Keratinocyte (primary cell): ENCODE data around the gene SURF4.

Experiments
- EZH2 ChIP-seq: IDR thresholded peaks from one replicate; pipeline ENCODE4 v1.6.1; 2012; ENCODE audit warnings: inconsistent platforms, mild to moderate bottlenecking, low read length, moderate library complexity
- TF ChIP-seq, protein P1 (sequence below), 3 experiments: IDR thresholded peaks in 1 of 3; conservative IDR thresholded peaks in 1 of 3; optimal IDR thresholded peaks in 1 of 3; 2 replicates in 2 of 3; 3 replicates in 1 of 3; pipeline versions ENCODE3 to v1.5.1; 2011; ENCODE audit warnings: low read length in 3 of 3, mild to moderate bottlenecking in 3 of 3, moderate library complexity in 2 of 3, control low read depth in 1 of 3, inconsistent platforms in 1 of 3; ENCODE audit not compliant: insufficient read depth in 2 of 3; ENCODE audit errors: extremely low read depth in 1 of 3

DNA sequence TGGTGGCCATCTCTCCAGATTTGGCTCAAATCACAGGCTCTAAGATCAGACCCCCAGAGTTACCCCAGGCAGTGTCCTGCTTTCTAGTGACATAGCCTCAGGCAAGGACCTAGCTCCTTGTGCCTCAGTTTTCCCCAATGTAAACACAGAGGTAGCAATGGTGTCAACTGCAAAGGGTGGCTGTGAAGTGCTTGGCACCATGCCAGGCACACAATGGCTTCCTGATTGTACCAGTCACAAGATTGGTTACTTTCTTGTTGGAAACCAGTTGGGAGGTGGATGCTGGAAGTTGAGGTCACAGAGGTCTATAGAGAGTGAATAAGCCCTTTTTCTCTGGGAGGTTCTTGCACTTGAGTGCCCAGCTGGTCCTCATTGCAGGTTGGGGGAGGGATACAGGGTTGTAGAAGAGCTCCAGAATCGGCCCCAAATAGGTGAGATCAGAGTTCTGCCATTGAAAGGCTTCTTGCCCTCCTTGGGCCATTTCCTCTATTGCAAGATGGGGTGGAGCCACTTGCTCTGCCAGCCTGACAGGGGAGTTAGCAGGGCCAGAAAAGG, 2.6 kb upstream of the SURF4 start:
- TF ChIP-seq, protein P1, sequence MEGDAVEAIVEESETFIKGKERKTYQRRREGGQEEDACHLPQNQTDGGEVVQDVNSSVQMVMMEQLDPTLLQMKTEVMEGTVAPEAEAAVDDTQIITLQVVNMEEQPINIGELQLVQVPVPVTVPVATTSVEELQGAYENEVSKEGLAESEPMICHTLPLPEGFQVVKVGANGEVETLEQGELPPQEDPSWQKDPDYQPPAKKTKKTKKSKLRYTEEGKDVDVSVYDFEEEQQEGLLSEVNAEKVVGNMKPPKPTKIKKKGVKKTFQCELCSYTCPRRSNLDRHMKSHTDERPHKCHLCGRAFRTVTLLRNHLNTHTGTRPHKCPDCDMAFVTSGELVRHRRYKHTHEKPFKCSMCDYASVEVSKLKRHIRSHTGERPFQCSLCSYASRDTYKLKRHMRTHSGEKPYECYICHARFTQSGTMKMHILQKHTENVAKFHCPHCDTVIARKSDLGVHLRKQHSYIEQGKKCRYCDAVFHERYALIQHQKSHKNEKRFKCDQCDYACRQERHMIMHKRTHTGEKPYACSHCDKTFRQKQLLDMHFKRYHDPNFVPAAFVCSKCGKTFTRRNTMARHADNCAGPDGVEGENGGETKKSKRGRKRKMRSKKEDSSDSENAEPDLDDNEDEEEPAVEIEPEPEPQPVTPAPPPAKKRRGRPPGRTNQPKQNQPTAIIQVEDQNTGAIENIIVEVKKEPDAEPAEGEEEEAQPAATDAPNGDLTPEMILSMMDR (optimal IDR thresholded peaks at IDR 0.05 in 1 of 3, IDR thresholded peaks at IDR 0.05 in 1 of 3, conservative IDR thresholded peaks at IDR 0.05 in 1 of 3; ENCODE audit: extremely low read depth in 1 of 3, insufficient read depth in 2 of 3, low read length in 3 of 3): no peak
- no peak for TF ChIP-seq EZH2
